Tibial nerve (tissue), 4 donors: Measurements from ENCODE around the gene PIK3IP1. TPM values are rescaled to one million over a fixed set of nuclear protein-coding genes. Genes with fewer than 3 reads are reported as not detected.
A peak's percentile ranks its signal among the peaks of the same experiment; 100 is the strongest.

Experiments
- DNase-seq, 2 donors: peaks; one replicate each; pipeline ENCODE4 v3.0.0-alpha.2; 2019; ENCODE audit warnings: low spot score in 2 of 2
- H3K27ac ChIP-seq, 4 donors: fragments of 200-600 bp; sonication (generic) in 3 of 4; one replicate each; pipeline ENCODE4 v1.5.1; 2017 to 2019; ENCODE audit warnings: mild to moderate bottlenecking in 1 of 4
- H3K27me3 ChIP-seq, 2 donors: fragments of 200-600 bp; sonication (generic) in 1 of 2; one replicate each; pipeline versions ENCODE4 v1.5.1 to v1.6.0; 2017 to 2019
- H3K36me3 ChIP-seq, 3 donors: fragments of 200-600 bp; sonication (generic); one replicate each; pipeline ENCODE4 v1.5.1; 2018 to 2019
- H3K4me1 ChIP-seq, 4 donors: fragments of 200-600 bp; sonication (generic) in 3 of 4; one replicate each; pipeline ENCODE4 v1.5.1; 2017 to 2019
- H3K4me3 ChIP-seq, 4 donors: fragments of 200-600 bp; sonication (generic) in 3 of 4; one replicate each; pipeline ENCODE4 v1.5.1; 2017 to 2019; ENCODE audit warnings: mild to moderate bottlenecking in 1 of 4, moderate library complexity in 1 of 4
- H3K9me3 ChIP-seq, 4 donors: fragments of 200-600 bp; sonication (generic) in 3 of 4; one replicate each; pipeline ENCODE4 v1.5.1; 2017 to 2019
- EP300 ChIP-seq, 2 donors: sonication (generic); formaldehyde crosslinking; IDR thresholded peaks; one replicate each; pipeline ENCODE4 v1.6.1; 2017; ENCODE audit warnings: antibody characterized with exemption in 2 of 2, mild to moderate bottlenecking in 1 of 2
- POLR2A ChIP-seq, 2 donors: fragments of 450-650 bp; IDR thresholded peaks; one replicate each; pipeline ENCODE4 v1.6.1; 2017; ENCODE audit warnings: antibody characterized with exemption in 2 of 2, mild to moderate bottlenecking in 2 of 2, moderate library complexity in 2 of 2
- WGBS, 2 donors: methylation state at CpG; one replicate each; pipeline ENCODE4 v1.1.5; 2018; 5-methylcytosine and 5-hydroxymethylcytosine counted together
- total RNA-seq, 4 donors: library from RNA; depleted of rRNA; stranded (reverse); fragments of >200 nt; gene quantifications; one replicate each; pipeline ENCODE4 v1.1.0, GENCODE V29; 2016
- TF ChIP-seq, protein P1 (sequence below), 5 experiments: fragments of 200-600 bp in 3 of 5; fragments of 450-650 bp in 2 of 5; sonication (generic) in 3 of 5; IDR thresholded peaks; one replicate each; pipeline ENCODE4 v1.5.1; 2016 to 2019; ENCODE audit warnings: antibody characterized with exemption in 5 of 5, mild to moderate bottlenecking in 3 of 5, moderate library complexity in 2 of 5

Gene PIK3IP1
- total RNA-seq, 4 donors from 2014 or later = 54.8 to 106 (median 80.5) TPM

DNA sequence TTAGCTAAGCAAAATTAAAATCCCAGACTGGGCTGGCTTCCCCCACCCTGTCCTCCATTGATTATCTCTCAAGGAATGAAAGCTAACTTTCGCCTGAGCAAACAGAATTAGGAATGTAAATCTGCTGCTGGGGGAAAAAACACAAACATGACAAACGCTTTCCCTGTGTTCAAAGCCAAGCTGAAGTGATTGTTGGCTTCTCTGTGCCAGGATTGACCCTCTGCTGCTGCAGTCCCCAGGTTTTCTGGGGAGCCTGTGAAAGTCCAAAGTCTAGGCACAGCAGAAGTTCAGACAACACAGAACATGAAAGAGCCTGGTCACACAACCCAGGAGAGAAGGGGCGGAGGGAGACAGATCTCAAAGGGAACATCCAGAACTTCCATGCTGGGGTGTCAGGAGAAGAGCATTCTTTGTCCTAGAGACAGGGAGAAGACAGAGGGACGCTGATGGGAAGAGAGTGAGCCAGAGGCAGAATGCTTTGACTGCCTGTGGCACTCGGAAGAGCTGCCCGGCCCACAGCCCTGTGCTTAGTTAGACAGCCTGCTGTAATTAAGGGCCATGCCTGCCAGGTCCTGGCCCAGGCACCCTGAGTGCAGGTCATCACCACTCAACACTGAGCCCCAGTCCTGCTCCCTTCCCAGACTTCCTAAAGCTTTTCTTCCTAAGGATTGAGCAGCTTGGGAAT, 47.0 kb upstream of the PIK3IP1 start:
- Histone ChIP-seq H3K36me3 (peaks cover 0 to 76% (median 9%) of the 10 kb centered on the region in 3 donors), H3K27ac (peak overlapping the region in 2 of 4 donors; percentile 17 to 46), H3K27me3 (no peaks in the 10 kb centered on the region), H3K4me1 (peaks cover 0 to 59% (median 24%) of the 10 kb centered on the region in 4 donors), H3K9me3 (no peaks in the 10 kb centered on the region), H3K4me3 (no peak overlapping the region)
- DNase-seq = no peak
- TF ChIP-seq EP300 (IDR thresholded peaks at IDR 0.05) = no peak
- TF ChIP-seq, protein P1, sequence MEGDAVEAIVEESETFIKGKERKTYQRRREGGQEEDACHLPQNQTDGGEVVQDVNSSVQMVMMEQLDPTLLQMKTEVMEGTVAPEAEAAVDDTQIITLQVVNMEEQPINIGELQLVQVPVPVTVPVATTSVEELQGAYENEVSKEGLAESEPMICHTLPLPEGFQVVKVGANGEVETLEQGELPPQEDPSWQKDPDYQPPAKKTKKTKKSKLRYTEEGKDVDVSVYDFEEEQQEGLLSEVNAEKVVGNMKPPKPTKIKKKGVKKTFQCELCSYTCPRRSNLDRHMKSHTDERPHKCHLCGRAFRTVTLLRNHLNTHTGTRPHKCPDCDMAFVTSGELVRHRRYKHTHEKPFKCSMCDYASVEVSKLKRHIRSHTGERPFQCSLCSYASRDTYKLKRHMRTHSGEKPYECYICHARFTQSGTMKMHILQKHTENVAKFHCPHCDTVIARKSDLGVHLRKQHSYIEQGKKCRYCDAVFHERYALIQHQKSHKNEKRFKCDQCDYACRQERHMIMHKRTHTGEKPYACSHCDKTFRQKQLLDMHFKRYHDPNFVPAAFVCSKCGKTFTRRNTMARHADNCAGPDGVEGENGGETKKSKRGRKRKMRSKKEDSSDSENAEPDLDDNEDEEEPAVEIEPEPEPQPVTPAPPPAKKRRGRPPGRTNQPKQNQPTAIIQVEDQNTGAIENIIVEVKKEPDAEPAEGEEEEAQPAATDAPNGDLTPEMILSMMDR (IDR thresholded peaks at IDR 0.05) = no peak
- TF ChIP-seq POLR2A (IDR thresholded peaks at IDR 0.05) = no peak
- WGBS, 2 donors = 55 to 59% methylated on average over 6 of the region's 6 CpGs

DNA sequence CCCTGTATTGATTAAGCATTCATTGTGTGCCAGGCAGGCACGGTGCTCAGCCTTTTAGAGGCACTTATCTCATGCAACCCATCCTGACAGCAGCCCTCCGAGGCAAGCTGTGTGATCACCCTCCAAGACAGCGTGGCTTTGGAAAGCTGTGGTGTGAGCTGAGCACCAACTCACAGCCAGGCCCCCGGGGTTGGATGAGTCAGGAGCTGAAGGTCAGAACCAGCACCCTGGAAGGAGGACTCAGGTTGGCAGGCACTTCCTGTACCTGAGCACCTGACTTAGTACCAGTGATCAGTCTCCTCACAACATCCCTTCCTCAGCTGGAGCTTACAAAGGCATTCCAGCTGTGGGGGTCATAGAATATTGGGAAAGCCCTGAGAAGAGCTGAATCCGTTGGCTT, 44.9 kb upstream of the PIK3IP1 start:
- Histone ChIP-seq H3K4me1 (peaks cover 0 to 38% (median 6%) of the 10 kb centered on the region in 4 donors), H3K36me3 (peaks cover 0 to 91% (median 9%) of the 10 kb centered on the region in 3 donors), H3K27me3 (no peaks in the 10 kb centered on the region), H3K4me3 (no peak overlapping the region), H3K27ac (no peak overlapping the region), H3K9me3 (no peaks in the 10 kb centered on the region)
- TF ChIP-seq EP300 (IDR thresholded peaks at IDR 0.05) (no peak), POLR2A (IDR thresholded peaks at IDR 0.05) (no peak)
- TF ChIP-seq, protein P1 (IDR thresholded peaks at IDR 0.05) = no peak
- DNase-seq = no peak
- WGBS, 2 donors = 83 to 84% methylated on average over 4 to 5 of the region's 5 CpGs

DNA sequence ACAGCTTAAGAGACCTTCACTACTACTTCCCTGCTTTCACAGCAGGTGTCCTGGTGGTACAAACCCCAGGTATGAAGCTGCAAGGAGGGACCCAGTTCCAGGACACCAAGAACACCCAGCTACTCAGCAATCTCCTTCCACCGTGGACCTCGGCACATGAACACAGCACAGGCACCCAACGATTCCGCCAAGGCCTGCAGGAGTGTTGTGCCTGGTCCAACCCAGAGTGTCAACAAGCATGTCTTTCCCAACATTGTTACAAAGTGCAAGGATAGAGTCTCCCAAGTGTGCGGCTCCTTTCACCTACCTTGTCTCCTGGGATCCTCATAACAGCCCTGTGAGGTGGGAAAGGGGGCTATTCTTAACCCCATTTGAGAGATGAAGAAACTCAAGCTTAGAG, 42.0 kb upstream of the PIK3IP1 start:
- no peak overlapping the region for H3K4me3 ChIP-seq
- WGBS, 2 donors = 93 to 96% methylated on average over 5 of the region's 5 CpGs
- peaks cover 0 to 91% (median 9%) of the 10 kb centered on the region in 3 donors for H3K36me3 ChIP-seq

DNA sequence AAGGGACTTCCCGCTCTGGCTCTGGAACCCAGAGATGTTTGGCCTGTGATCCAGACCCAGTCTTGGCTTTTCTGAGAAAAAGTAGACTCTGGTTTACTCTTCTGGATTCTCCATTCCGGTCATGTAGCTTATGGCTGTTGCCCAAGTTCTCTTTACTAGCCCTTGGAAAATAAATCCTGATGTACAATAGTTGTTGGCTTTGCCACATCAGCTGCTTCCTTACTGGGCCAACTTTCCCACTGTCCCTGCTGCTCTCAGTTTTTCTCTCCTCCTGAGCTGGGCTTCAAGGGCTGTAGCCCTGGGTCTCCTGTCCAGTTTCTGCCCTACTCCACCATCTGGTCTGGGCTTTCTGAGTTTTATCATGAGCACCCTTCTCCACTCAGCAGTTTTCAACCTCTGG, 41.4 kb upstream of the PIK3IP1 start:
- TF ChIP-seq POLR2A (IDR thresholded peaks at IDR 0.05) = no peak
- TF ChIP-seq EP300 (IDR thresholded peaks at IDR 0.05) = no peak
- TF ChIP-seq, protein P1 (IDR thresholded peaks at IDR 0.05) = no peak
- Histone ChIP-seq H3K27ac (no peak overlapping the region), H3K36me3 (peaks cover 0 to 91% (median 9%) of the 10 kb centered on the region in 3 donors), H3K4me3 (no peak overlapping the region), H3K4me1 (peaks cover 0 to 8% (median 0%) of the 10 kb centered on the region in 4 donors), H3K9me3 (no peaks in the 10 kb centered on the region), H3K27me3 (no peaks in the 10 kb centered on the region)
- DNase-seq = no peak
- WGBS, 2 donors = 73 to 75% methylated on average over 2 of the region's 2 CpGs

More for the DNA sequence above, 42.0 kb upstream of the PIK3IP1 start:
- DNase-seq = no peak
- Histone ChIP-seq H3K9me3 (no peaks in the 10 kb centered on the region), H3K27ac (no peak overlapping the region), H3K4me1 (peaks cover 0 to 9% (median under 1%) of the 10 kb centered on the region in 4 donors), H3K27me3 (no peaks in the 10 kb centered on the region)
- TF ChIP-seq POLR2A (IDR thresholded peaks at IDR 0.05) (no peak), EP300 (IDR thresholded peaks at IDR 0.05) (no peak)
- TF ChIP-seq, protein P1 (IDR thresholded peaks at IDR 0.05) = no peak

DNA sequence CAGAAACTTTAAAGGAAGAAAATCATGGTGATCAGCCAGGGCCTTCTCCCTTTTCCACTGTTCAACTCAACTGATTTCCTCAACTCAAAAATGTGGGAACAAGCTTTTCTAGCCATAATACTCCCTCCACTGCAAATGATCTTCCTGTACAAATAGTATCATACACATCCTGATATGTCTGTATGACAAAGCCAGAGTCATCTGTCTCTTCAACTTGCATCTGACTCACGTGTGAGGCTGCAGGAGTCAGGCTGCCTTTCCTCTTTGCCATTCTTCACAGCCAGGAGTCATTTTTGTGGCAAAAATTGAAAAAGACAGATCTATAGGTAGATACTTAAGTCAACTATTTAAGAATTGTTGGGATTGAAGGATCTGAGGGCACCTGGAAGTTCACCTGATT, 40.6 kb upstream of the PIK3IP1 start:
- H3K9me3 ChIP-seq = no peaks in the 10 kb centered on the region
- peaks cover 0 to 12% (median 0%) of the 10 kb centered on the region in 4 donors for H3K4me1 ChIP-seq
- no peak for TF ChIP-seq POLR2A (IDR thresholded peaks at IDR 0.05)
- no peak for TF ChIP-seq EP300 (IDR thresholded peaks at IDR 0.05)
- TF ChIP-seq, protein P1 (IDR thresholded peaks at IDR 0.05) = no peak
- no peak for DNase-seq
- no peak overlapping the region for H3K4me3 ChIP-seq
- no peak overlapping the region for H3K27ac ChIP-seq
- H3K36me3 ChIP-seq = peaks cover 0 to 91% (median 9%) of the 10 kb centered on the region in 3 donors
- WGBS, 2 donors = 73 to 87% methylated on average over 1 of the region's 1 CpG
- no peaks in the 10 kb centered on the region for H3K27me3 ChIP-seq
